ENCODE data around the gene CCDC12. TPM values are rescaled to one million over a fixed set of nuclear protein-coding genes. Genes with fewer than 3 reads are reported as not detected.

The CCDC12 gene
- polyA plus RNA-seq, 6 donors from 2014 or later = 119 to 157 (median 123) TPM

- DNase-seq (no peak), ATAC-seq (ENCODE audit: low read depth in 2 of 2) (no peak)
- peak overlapping the region in 5 of 6 donors; percentile 16 to 80 (median 52) for H3K27ac Mint-ChIP-seq
- no peaks in the 10 kb centered on the region for H3K36me3 Mint-ChIP-seq
- H3K27me3 Mint-ChIP-seq = no peaks in the 10 kb centered on the region
- no peaks in the 10 kb centered on the region for H3K9me3 Mint-ChIP-seq
- peaks cover 9 to 13% (median 9%) of the 10 kb centered on the region in 3 donors for H3K4me1 Mint-ChIP-seq
- H3K4me3 Mint-ChIP-seq = peak overlapping the region in 2 of 8 donors; percentile 11 to 50
Measured at GRCh38 chr3:46908986-46909534, 67.5 kb downstream of the CCDC12 start.

- Mint-ChIP-seq H3K4me1 (peaks cover 7 to 9% (median 8%) of the 10 kb centered on the region in 3 donors), H3K27me3 (no peaks in the 10 kb centered on the region), H3K4me3 (no peak overlapping the region), H3K9me3 (no peaks in the 10 kb centered on the region), H3K36me3 (no peaks in the 10 kb centered on the region), H3K27ac (no peak overlapping the region)
- ATAC-seq (ENCODE audit: low read depth in 2 of 2) = no peak
- DNase-seq = no peak
Measured at GRCh38 chr3:46908294-46908985, 68.1 kb downstream of the CCDC12 start.

DNA sequence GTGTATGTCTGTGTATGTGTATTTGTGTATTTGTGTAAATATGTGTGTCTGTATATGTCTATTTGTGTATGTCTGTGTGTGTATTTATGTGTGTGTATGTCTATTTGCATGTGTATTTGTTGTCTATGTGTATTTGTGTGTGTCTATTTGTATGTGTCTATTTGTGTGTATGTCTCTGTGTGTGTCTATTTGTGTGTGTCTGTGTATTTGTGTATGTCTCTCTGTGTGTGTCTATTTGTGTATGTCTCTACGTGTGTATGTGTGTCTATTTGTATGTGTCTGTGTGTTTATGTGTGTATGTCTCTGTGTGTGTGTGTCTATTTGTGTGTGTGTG lies 68.6 kb downstream of the CCDC12 start:
- no peak overlapping the region for H3K4me3 Mint-ChIP-seq
- no peak overlapping the region for H3K27ac Mint-ChIP-seq
- no peaks in the 10 kb centered on the region for H3K27me3 Mint-ChIP-seq
- no peak for ATAC-seq (ENCODE audit: low read depth in 2 of 2)
- peaks cover 6 to 9% (median 7%) of the 10 kb centered on the region in 3 donors for H3K4me1 Mint-ChIP-seq
- no peak for DNase-seq
- H3K9me3 Mint-ChIP-seq = no peaks in the 10 kb centered on the region
- H3K36me3 Mint-ChIP-seq = no peaks in the 10 kb centered on the region

GRCh38 chr3:46907271-46907670 lies 69.3 kb downstream of the CCDC12 start:
- Mint-ChIP-seq H3K27me3 (no peaks in the 10 kb centered on the region), H3K27ac (peak overlapping the region in 1 of 6 donors; percentile 47), H3K36me3 (no peaks in the 10 kb centered on the region), H3K4me1 (peaks cover 6 to 9% (median 7%) of the 10 kb centered on the region in 3 donors), H3K4me3 (no peak overlapping the region), H3K9me3 (no peaks in the 10 kb centered on the region)
- no peak for DNase-seq
- no peak for ATAC-seq (ENCODE audit: low read depth in 2 of 2)

- no peak for DNase-seq
- ATAC-seq (ENCODE audit: low read depth in 2 of 2) = no peak
- H3K27me3 Mint-ChIP-seq = no peaks in the 10 kb centered on the region
- no peak overlapping the region for H3K4me3 Mint-ChIP-seq
- H3K4me1 Mint-ChIP-seq = peaks cover 6 to 9% (median 7%) of the 10 kb centered on the region in 3 donors
- H3K36me3 Mint-ChIP-seq = no peaks in the 10 kb centered on the region
- no peak overlapping the region for H3K27ac Mint-ChIP-seq
- H3K9me3 Mint-ChIP-seq = no peaks in the 10 kb centered on the region
Measured at GRCh38 chr3:46906471-46907058, 70.0 kb downstream of the CCDC12 start.

GRCh38 chr3:46905661-46906451 lies 70.7 kb downstream of the CCDC12 start:
- H3K4me3 Mint-ChIP-seq = no peak overlapping the region
- no peaks in the 10 kb centered on the region for H3K27me3 Mint-ChIP-seq
- DNase-seq (no peak), ATAC-seq (ENCODE audit: low read depth in 2 of 2) (no peak)
- peaks cover 6 to 9% (median 7%) of the 10 kb centered on the region in 3 donors for H3K4me1 Mint-ChIP-seq
- H3K27ac Mint-ChIP-seq = no peak overlapping the region
- no peaks in the 10 kb centered on the region for H3K36me3 Mint-ChIP-seq
- no peaks in the 10 kb centered on the region for H3K9me3 Mint-ChIP-seq

DNA sequence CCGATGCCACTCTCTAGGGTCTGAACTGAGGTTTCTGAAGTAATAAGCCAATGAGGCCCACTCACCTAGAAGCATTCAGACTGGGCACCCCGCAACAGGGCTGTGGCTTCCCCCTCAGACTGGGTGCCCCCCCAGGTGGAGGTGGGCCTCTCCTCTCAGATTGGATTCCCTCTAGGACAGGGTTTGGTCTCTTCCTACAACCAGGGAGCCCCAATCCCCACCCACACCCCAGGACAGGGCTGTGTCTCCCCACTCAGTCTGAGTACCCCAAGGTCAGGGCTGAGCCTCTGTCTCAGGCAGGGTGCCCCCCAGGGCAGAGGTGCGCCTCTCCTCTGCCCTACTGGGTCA lies 71.4 kb downstream of the CCDC12 start:
- ATAC-seq (ENCODE audit: low read depth in 2 of 2) (no peak), DNase-seq (no peak)
- H3K27ac Mint-ChIP-seq = no peak overlapping the region
- no peaks in the 10 kb centered on the region for H3K36me3 Mint-ChIP-seq
- no peak overlapping the region for H3K4me3 Mint-ChIP-seq
- no peaks in the 10 kb centered on the region for H3K9me3 Mint-ChIP-seq
- no peaks in the 10 kb centered on the region for H3K27me3 Mint-ChIP-seq
- peaks cover 6 to 9% (median 7%) of the 10 kb centered on the region in 3 donors for H3K4me1 Mint-ChIP-seq

- Mint-ChIP-seq H3K36me3 (no peaks in the 10 kb centered on the region), H3K27me3 (no peaks in the 10 kb centered on the region), H3K9me3 (no peaks in the 10 kb centered on the region), H3K4me3 (no peak overlapping the region), H3K27ac (peak overlapping the region in 2 of 6 donors; percentile 39 to 76), H3K4me1 (peaks cover 4 to 8% (median 5%) of the 10 kb centered on the region in 3 donors)
- no peak for ATAC-seq (ENCODE audit: low read depth in 2 of 2)
- DNase-seq = no peak
Measured at GRCh38 chr3:46904303-46905212, 72.0 kb downstream of the CCDC12 start.

DNA sequence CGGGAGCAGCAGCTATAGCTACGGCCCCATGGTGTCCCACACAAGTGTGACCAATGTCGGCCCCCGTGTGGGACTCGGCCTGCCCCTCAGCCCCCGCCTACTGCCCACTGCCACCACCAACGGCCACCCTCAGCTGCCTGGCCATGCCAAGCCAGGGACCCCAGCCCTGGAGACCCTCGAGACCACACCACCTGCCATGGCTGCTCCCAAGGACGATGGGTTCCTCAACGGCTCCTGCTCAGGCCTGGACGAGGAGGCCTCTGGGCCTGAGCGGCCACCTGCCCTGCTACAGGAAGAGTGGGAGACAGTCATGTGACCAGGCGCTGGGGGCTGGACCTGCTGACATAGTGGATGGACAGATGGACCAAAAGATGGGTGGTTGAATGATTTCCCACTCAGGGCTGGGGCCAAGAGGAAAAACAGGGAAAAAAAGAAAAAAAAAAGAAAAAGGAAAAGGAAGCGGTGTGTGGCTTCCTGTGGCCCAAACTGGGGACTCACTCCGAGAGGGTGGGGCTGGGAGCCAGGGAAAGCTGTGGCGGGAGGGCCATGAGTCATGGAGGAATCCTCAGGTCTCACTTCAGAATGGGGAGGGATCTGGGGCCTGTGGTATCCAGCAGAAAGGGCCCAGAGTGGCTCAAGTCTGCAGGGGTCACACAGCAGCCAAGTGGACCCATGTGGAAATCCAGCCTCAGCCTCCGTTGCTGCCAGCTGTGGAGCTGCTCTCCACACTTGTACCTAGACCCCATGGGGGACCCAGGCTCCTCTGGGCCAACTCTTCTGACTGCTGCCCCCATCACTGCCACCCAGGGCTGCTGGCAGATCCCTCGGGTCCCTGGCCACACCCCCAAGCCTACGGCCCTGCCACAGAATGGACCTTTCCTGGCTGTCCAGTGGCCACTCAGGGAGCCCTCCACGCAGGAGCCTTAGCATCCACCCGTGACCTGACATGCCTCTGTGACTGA lies 72.9 kb downstream of the CCDC12 start:
- no peak overlapping the region for H3K4me3 Mint-ChIP-seq
- no peak for DNase-seq
- peaks cover 2 to 10% (median 8%) of the 10 kb centered on the region in 3 donors for H3K4me1 Mint-ChIP-seq
- no peaks in the 10 kb centered on the region for H3K9me3 Mint-ChIP-seq
- H3K27me3 Mint-ChIP-seq = peaks cover under 1 to 8% (median 6%) of the 10 kb centered on the region in 3 donors
- no peak overlapping the region for H3K27ac Mint-ChIP-seq
- H3K36me3 Mint-ChIP-seq = no peaks in the 10 kb centered on the region
- no peak for ATAC-seq (ENCODE audit: low read depth in 2 of 2)

DNA sequence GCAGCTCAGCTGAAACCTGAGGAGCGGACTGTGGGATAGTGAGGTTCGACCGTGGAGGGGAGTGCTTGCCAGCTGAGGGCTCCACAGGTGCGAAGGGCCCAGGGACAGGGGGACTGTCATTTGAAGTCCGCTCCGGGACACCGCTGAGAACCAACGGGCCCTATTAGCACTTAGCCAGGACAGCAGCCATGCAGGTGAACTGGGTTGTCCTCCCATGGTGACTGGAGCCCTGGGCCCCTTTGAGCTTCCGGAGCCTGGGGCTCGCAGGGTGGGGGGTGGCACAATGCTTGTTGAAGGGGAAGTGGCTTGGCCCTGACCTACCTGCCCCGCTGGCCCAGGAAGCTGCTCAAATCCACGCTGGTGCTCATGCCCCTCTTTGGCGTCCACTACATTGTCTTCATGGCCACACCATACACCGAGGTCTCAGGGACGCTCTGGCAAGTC lies 74.3 kb downstream of the CCDC12 start:
- Mint-ChIP-seq H3K27me3 (peaks cover 5 to 20% (median 16%) of the 10 kb centered on the region in 3 donors), H3K36me3 (no peaks in the 10 kb centered on the region), H3K4me3 (no peak overlapping the region), H3K9me3 (no peaks in the 10 kb centered on the region), H3K4me1 (peaks cover 2 to 17% (median 15%) of the 10 kb centered on the region in 3 donors), H3K27ac (no peak overlapping the region)
- ATAC-seq (ENCODE audit: low read depth in 2 of 2) (no peak), DNase-seq (no peak)

DNA sequence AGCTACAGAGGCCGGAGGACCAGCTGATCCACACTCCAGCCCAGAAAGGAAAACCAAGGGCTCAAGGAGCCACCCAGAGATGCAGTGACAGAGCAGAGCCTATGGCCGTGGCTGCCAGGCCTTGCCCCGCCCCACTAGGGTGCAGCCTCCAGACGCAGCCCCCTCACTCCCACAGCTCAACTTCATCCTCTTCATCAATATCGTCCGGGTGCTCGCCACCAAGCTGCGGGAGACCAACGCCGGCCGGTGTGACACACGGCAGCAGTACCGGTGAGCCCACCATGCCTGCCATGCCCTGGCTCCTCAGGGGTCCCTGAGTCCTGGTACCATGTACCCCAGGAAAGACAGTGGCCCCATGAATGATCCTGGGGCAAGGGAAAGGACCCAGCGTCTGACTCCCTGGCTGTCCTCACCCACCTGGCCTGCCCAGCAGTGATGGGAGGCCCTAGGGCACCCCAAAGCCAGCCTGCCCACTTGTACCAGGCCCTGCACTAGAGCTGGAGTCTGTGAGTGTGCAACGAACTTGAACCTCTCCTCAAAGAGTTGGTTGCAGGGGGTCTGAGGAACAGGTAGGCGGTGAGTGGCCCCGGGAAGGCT lies 74.9 kb downstream of the CCDC12 start:
- ATAC-seq (ENCODE audit: low read depth in 2 of 2) (no peak), DNase-seq (no peak)
- Mint-ChIP-seq H3K36me3 (no peaks in the 10 kb centered on the region), H3K27me3 (peaks cover 5 to 21% (median 16%) of the 10 kb centered on the region in 3 donors), H3K27ac (peak overlapping the region in 1 of 6 donors; percentile 89), H3K4me1 (peaks cover 2 to 17% (median 15%) of the 10 kb centered on the region in 3 donors), H3K4me3 (no peak overlapping the region), H3K9me3 (no peaks in the 10 kb centered on the region)

GRCh38 chr3:46901061-46901460 lies 75.5 kb downstream of the CCDC12 start:
- H3K4me3 Mint-ChIP-seq = no peak overlapping the region
- H3K9me3 Mint-ChIP-seq = no peaks in the 10 kb centered on the region
- no peak overlapping the region for H3K27ac Mint-ChIP-seq
- H3K27me3 Mint-ChIP-seq = peaks cover 5 to 27% (median 22%) of the 10 kb centered on the region in 3 donors
- H3K36me3 Mint-ChIP-seq = no peaks in the 10 kb centered on the region
- DNase-seq = no peak
- ATAC-seq (ENCODE audit: low read depth in 2 of 2) = no peak
- peaks cover 2 to 19% (median 15%) of the 10 kb centered on the region in 3 donors for H3K4me1 Mint-ChIP-seq

Data from naive B cell (primary cell).